ENCODE data around the gene ARHGEF28. TPM values are rescaled to one million over a fixed set of nuclear protein-coding genes. Genes with fewer than 3 reads are reported as not detected.

ARHGEF28 gene
- total and polyA plus RNA-seq, 2 of the 4 experiments (the other 2 are of a cell fraction) = 3.6 to 16.0 TPM

- WGBS, 2 experiments (ENCODE audit: extremely low coverage in 2 of 2, insufficient read length in 1 of 2) = no CpG with 5 or more reads among the region's 3 CpGs
- no peak overlapping the region for H3K4ac ChIP-seq (ENCODE audit: low read depth, low read length)
- POLR2A ChIA-PET (ENCODE audit: unreplicated experiment) = no interaction called here
Measured at GRCh38 chr5:73701566-73701965, 75.6 kb downstream of the ARHGEF28 start.

More at GRCh38 chr5:73701566-73701965, 75.6 kb downstream of the ARHGEF28 start:
- Histone ChIP-seq H3K23ac (ENCODE audit: low read depth, low read length) (no peak overlapping the region), H2AK5ac (ENCODE audit: low read depth, low read length) (no peak overlapping the region), H3K27me3 (ENCODE audit: control insufficient read depth, insufficient read depth, low read length) (no peaks in the 10 kb centered on the region), H3K9me1 (ENCODE audit: insufficient read depth, low read length) (peaks cover 9% of the 10 kb centered on the region; the same call in 1 of the 2 replicates), H2AK9ac (replicated peaks; ENCODE audit: low read depth, low read length, poor library complexity) (no peak overlapping the region), H2BK5ac (ENCODE audit: low read depth, low read length, poor library complexity, severe bottlenecking) (no peak overlapping the region), H3K18ac (ENCODE audit: low read depth, low read length) (no peak overlapping the region), H3K36me3 (ENCODE audit: control insufficient read depth, insufficient read depth, low read length) (no peaks in the 10 kb centered on the region), H3K4me1 (ENCODE audit: control insufficient read depth, insufficient read depth, low read length) (peaks cover 4% of the 10 kb centered on the region; the same call in 1 of the 2 replicates), H3K4me2 (ENCODE audit: low read depth, low read length) (no peak overlapping the region), H4K20me1 (ENCODE audit: insufficient read depth, low read length) (no peaks in the 10 kb centered on the region), H2BK20ac (ENCODE audit: low read depth, low read length) (no peak overlapping the region), H3K9ac (ENCODE audit: low read depth, low read length) (no peak overlapping the region), H3K9me3 (ENCODE audit: control insufficient read depth, insufficient read depth, low read length) (no peaks in the 10 kb centered on the region), H2AFZ (replicated peaks; ENCODE audit: low read length, poor library complexity) (no peak overlapping the region), H2BK120ac (ENCODE audit: low read depth, low read length) (no peak overlapping the region), H4K8ac (ENCODE audit: low read depth in 2 of 2, low read length in 2 of 2) (no peak overlapping the region), H3K56ac (ENCODE audit: extremely low read depth, insufficient read depth, low read length) (no peak overlapping the region), H3K79me1 (ENCODE audit: low read depth in 1 of 2, low read length in 2 of 2) (peaks cover 2 to 55% of the 10 kb centered on the region in 2 experiments; a peak in 3 of 4 replicates), H4K91ac (ENCODE audit: insufficient read depth, low read depth, low read length) (no peak overlapping the region), H4K5ac (ENCODE audit: low read depth, low read length) (no peak overlapping the region), H2BK15ac (ENCODE audit: low read depth, low read length) (no peak overlapping the region), H3K27ac (ENCODE audit: insufficient read depth, low read length) (no peak overlapping the region), H3K4me3 (ENCODE audit: insufficient read depth, low read depth, low read length) (no peak overlapping the region), H3K14ac (replicated peaks; ENCODE audit: low read depth, low read length) (no peak overlapping the region)
- DNase-seq = no peak
- in situ Hi-C loops (cut with MboI; ENCODE audit: low sequenced_read_pairs) = no loop called here
- CTCF ChIA-PET = no interaction called here
- intact Hi-C loops (cut with micrococcal nuclease) = no loop called here
- TF ChIP-seq RCOR1 (IDR thresholded peaks at IDR 0.05; ENCODE audit: insufficient replicate concordance, low read length) (no peak), USF2 (IDR thresholded peaks at IDR 0.05; ENCODE audit: low read depth, low read length) (no peak), MAZ (IDR thresholded peaks at IDR 0.05; ENCODE audit: borderline replicate concordance, low read depth, low read length) (no peak)
- dilution Hi-C loops (cut with HindIII; ENCODE audit: low sequenced_read_pairs, unreplicated experiment) = no loop called here
- ATAC-seq (ENCODE audit: low read depth) = no peak
- no TSS peak for BruUV-seq (replicated peaks)
